GM23248 (cell line): Measurements from ENCODE around the gene GPR162. TPM values are rescaled to one million over a fixed set of nuclear protein-coding genes. Genes with fewer than 3 reads are reported as not detected.

Experiments used
- DNase-seq: peaks from one replicate; pipeline ENCODE4 v3.0.0-alpha.2; 2015
- H2AFZ ChIP-seq: fragments of 200-600 bp; sonication (generic); 2 replicates; pipeline ENCODE4 v1.6.1; 2016; ENCODE audit warnings: antibody characterized with exemption
- H3F3A ChIP-seq: fragments of 200-600 bp; sonication (generic); 2 replicates; pipeline ENCODE4 v1.6.1; 2016; ENCODE audit warnings: mild to moderate bottlenecking, antibody characterized with exemption, mixed run types; ENCODE audit not compliant: insufficient read depth
- H3K27ac ChIP-seq: fragments of 200-600 bp; sonication (generic); 2 replicates; pipeline ENCODE4 v1.5.1; 2016; ENCODE audit warnings: mild to moderate bottlenecking
- H3K27me3 ChIP-seq: fragments of 200-600 bp; sonication (generic); replicated peaks from 2 replicates; pipeline ENCODE4 v1.6.1; 2016; ENCODE audit warnings: mild to moderate bottlenecking; ENCODE audit not compliant: insufficient read depth
- H3K36me3 ChIP-seq: fragments of 200-600 bp; sonication (generic); 2 replicates; pipeline ENCODE4 v1.6.1; 2016; ENCODE audit warnings: low read depth, mild to moderate bottlenecking
- H3K4me1 ChIP-seq: fragments of 200-600 bp; sonication (generic); 2 replicates; pipeline ENCODE4 v1.6.1; 2016; ENCODE audit warnings: mild to moderate bottlenecking; ENCODE audit not compliant: insufficient read depth
- H3K4me2 ChIP-seq: fragments of 200-600 bp; sonication (generic); one replicate; pipeline ENCODE4 v1.6.1; 2016; ENCODE audit warnings: mild to moderate bottlenecking; ENCODE audit not compliant: unreplicated experiment
- H3K4me3 ChIP-seq: fragments of 200-600 bp; sonication (generic); 2 replicates; pipeline ENCODE4 v1.5.1; 2016; ENCODE audit warnings: mild to moderate bottlenecking
- H3K79me2 ChIP-seq: fragments of 200-600 bp; sonication (generic); 2 replicates; pipeline ENCODE4 v1.6.1; 2016; ENCODE audit warnings: mild to moderate bottlenecking; ENCODE audit not compliant: insufficient read depth
- H3K9ac ChIP-seq: fragments of 200-600 bp; sonication (generic); 2 replicates; pipeline ENCODE4 v1.6.1; 2016; ENCODE audit warnings: mild to moderate bottlenecking
- H3K9me2 ChIP-seq: fragments of 200-600 bp; sonication (generic); 2 replicates; pipeline ENCODE4 v1.6.1; 2016; ENCODE audit warnings: mixed run types, mild to moderate bottlenecking, moderate library complexity; ENCODE audit not compliant: insufficient read depth
- H3K9me3 ChIP-seq: fragments of 200-600 bp; sonication (generic); one replicate; pipeline ENCODE4 v1.6.1; 2017; ENCODE audit warnings: low read depth
- H4K20me1 ChIP-seq: fragments of 200-600 bp; sonication (generic); 2 replicates; pipeline ENCODE4 v1.6.0; 2016; ENCODE audit not compliant: insufficient read depth
- EZH2 ChIP-seq: fragments of 200-600 bp; sonication (generic); IDR thresholded peaks from 2 replicates; pipeline ENCODE4 v1.6.1; 2018; ENCODE audit warnings: antibody characterized with exemption, mild to moderate bottlenecking; ENCODE audit not compliant: insufficient read depth, poor library complexity, severe bottlenecking
- EZH2phosphoT487 ChIP-seq: fragments of 200-600 bp; sonication (generic); IDR thresholded peaks from 2 replicates; pipeline ENCODE4 v1.6.1; 2018; ENCODE audit warnings: antibody characterized with exemption, moderate library complexity, mild to moderate bottlenecking, low read depth; ENCODE audit not compliant: insufficient read depth
- WGBS, 2 experiments: methylation state at CpG; one replicate each; pipeline ENCODE4 v1.1.6; 2015 to 2017; ENCODE audit warnings: low lambda C conversion rate in 2 of 2, low coverage in 1 of 2; ENCODE audit errors: missing lambda C conversion rate in 2 of 2; 5-methylcytosine and 5-hydroxymethylcytosine counted together
- in situ Hi-C: fragments of 300-500 bp; cut with MboI; formaldehyde crosslinking; loops from 2 replicates; pipeline ENCODE4 v1.15.0; 2020
- polyA plus RNA-seq: library from polyadenylated mRNA; unstranded; fragments of >200 nt; fragmentation: Nextera tagmentation; extraction: Ambion mirVana; gene quantifications from 2 replicates; pipeline ENCODE4 v1.2.1, GENCODE V29; 2016
- total RNA-seq: library from RNA; depleted of rRNA; stranded (reverse); fragments of >200 nt; shearing (Covaris generic); gene quantifications from 2 replicates; pipeline ENCODE4 v1.2.3, GENCODE V29; 2014

GPR162 gene
- total and polyA plus RNA-seq, 2 experiments from 2014 or later: 0.21 to 2.8 TPM

DNA sequence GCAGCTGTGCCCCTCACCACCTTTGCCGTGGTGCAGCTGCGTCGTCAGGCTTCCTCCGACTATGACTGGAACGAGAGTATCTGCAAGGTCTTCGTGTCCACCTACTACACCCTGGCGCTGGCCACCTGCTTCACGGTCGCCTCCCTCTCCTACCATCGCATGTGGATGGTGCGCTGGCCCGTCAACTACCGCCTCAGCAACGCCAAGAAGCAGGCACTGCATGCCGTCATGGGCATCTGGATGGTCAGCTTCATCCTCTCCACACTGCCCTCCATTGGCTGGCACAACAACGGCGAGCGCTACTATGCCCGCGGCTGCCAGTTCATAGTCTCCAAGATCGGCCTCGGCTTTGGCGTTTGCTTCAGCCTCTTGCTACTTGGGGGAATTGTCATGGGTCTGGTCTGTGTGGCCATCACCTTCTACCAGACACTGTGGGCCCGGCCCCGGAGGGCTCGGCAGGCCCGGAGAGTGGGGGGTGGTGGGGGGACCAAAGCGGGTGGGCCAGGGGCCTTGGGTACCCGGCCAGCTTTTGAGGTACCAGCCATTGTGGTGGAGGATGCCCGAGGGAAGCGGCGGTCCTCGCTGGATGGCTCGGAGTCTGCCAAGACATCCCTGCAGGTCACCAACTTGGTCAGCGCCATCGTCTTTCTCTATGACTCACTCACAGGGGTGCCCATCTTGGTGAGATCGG is 2.6 kb downstream of the GPR162 start:
- Histone ChIP-seq H3K27ac (no peak overlapping the region), H3K4me2 (no peak overlapping the region), H2AFZ (no peak overlapping the region), H4K20me1 (no peaks in the 10 kb centered on the region), H3K9me2 (no peaks in the 10 kb centered on the region), H3K4me3 (no peak overlapping the region), H3K9ac (no peak overlapping the region), H3K9me3 (no peaks in the 10 kb centered on the region), H3K4me1 (peaks cover 15% of the 10 kb centered on the region), H3F3A (no peaks in the 10 kb centered on the region; the same call in 1 of the 2 replicates), H3K36me3 (no peaks in the 10 kb centered on the region), H3K27me3 (peaks cover 7% of the 10 kb centered on the region), H3K79me2 (peaks cover 16% of the 10 kb centered on the region)
- 53 to 66% methylated on average over 31 to 32 of the region's 37 CpGs for WGBS, 2 experiments
- DNase-seq: no peak
- TF ChIP-seq EZH2: no peak
- TF ChIP-seq EZH2phosphoT487: no peak
- in situ Hi-C loops: no loop called here

- in situ Hi-C loops: no loop called here
- Histone ChIP-seq H3K4me2 (peak overlapping the region; percentile 78), H3K9ac (peak overlapping the region; percentile 63), H3F3A (no peaks in the 10 kb centered on the region; the same call in 1 of the 2 replicates), H4K20me1 (no peaks in the 10 kb centered on the region), H3K9me3 (no peaks in the 10 kb centered on the region), H3K27me3 (peaks cover 7% of the 10 kb centered on the region), H3K9me2 (no peaks in the 10 kb centered on the region), H3K79me2 (peaks cover 22% of the 10 kb centered on the region), H2AFZ (peak overlapping the region; percentile 77), H3K4me1 (peaks cover 20% of the 10 kb centered on the region), H3K4me3 (peak overlapping the region; percentile 64), H3K36me3 (no peaks in the 10 kb centered on the region), H3K27ac (no peak overlapping the region)
- WGBS, 2 experiments: 15 to 16% methylated on average over 12 of the region's 12 CpGs
- peak; percentile 75 for DNase-seq
- TF ChIP-seq EZH2: no peak
- no peak for TF ChIP-seq EZH2phosphoT487
Observed at GRCh38 chr12:6824901-6825381, 3.3 kb downstream of the GPR162 start.

- Histone ChIP-seq H3K27me3 (peaks cover 7% of the 10 kb centered on the region), H3K4me3 (peak overlapping the region; percentile 64), H3K36me3 (no peaks in the 10 kb centered on the region), H3K4me1 (peaks cover 23% of the 10 kb centered on the region), H4K20me1 (no peaks in the 10 kb centered on the region), H3K4me2 (peak overlapping the region; percentile 78), H2AFZ (peak overlapping the region; percentile 77), H3K9ac (peak overlapping the region; percentile 63), H3K9me2 (no peaks in the 10 kb centered on the region), H3K79me2 (peaks cover 25% of the 10 kb centered on the region), H3F3A (no peaks in the 10 kb centered on the region; the same call in 1 of the 2 replicates), H3K27ac (no peak overlapping the region), H3K9me3 (no peaks in the 10 kb centered on the region)
- DNase-seq: peak; percentile 85
- in situ Hi-C loops: no loop called here
- WGBS, 2 experiments: 2 to 3% methylated on average over 18 to 19 of the region's 19 CpGs
- TF ChIP-seq EZH2phosphoT487 (no peak), EZH2 (no peak)
Observed at GRCh38 chr12:6825398-6826124, 3.9 kb downstream of the GPR162 start.

- 65 to 68% methylated on average over 17 of the region's 17 CpGs for WGBS, 2 experiments
Observed at GRCh38 chr12:6826125-6826733, 4.6 kb downstream of the GPR162 start.

More at GRCh38 chr12:6826125-6826733, 4.6 kb downstream of the GPR162 start:
- Histone ChIP-seq H3K27me3 (peaks cover 7% of the 10 kb centered on the region), H2AFZ (no peak overlapping the region), H3K4me1 (peaks cover 23% of the 10 kb centered on the region), H3F3A (no peaks in the 10 kb centered on the region; the same call in 1 of the 2 replicates), H3K4me3 (no peak overlapping the region), H3K79me2 (peaks cover 25% of the 10 kb centered on the region), H3K27ac (no peak overlapping the region), H3K9ac (no peak overlapping the region), H3K9me2 (no peaks in the 10 kb centered on the region), H3K4me2 (no peak overlapping the region), H3K36me3 (0 out of 2 replicates have a peak, but pooled peaks cover 4% of the 10 kb centered on the region), H3K9me3 (no peaks in the 10 kb centered on the region), H4K20me1 (no peaks in the 10 kb centered on the region)
- DNase-seq: no peak
- in situ Hi-C loops: no loop called here
- TF ChIP-seq EZH2phosphoT487 (no peak), EZH2 (no peak)
